GM18907 (cell line): ENCODE measurements around the gene ZYG11A.

Experiments used
- ATAC-seq: cut with Tn5 transposase; IDR thresholded peaks from one replicate; pipeline ENCODE4 v1.9.1; 2021; ENCODE audit warnings: mild to moderate bottlenecking, moderate library complexity; ENCODE audit not compliant: unreplicated experiment

ZYG11A gene

GRCh38 chr1:52916241-52916975 lies 73.8 kb downstream of the ZYG11A start:
- no peak for ATAC-seq

DNA sequence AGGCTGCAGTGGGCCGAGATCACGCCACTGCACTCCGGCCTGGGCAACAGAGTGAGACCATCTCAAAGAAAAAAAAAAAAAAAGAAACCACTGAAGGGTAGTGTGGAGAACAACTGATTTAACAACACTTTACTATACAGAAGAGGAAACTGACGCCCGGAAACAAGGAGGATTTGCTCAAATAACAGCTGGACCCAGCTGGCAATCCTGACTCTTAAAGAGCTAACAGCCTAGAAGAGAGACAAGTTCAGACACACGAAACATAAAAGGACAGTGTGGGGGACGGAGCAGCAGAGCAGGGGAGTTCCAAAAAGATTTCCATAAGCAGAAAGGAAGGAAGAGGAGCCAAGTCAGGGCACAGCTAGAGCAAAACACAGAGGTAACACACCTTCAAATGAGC lies 74.6 kb downstream of the ZYG11A start:
- ATAC-seq: no peak

- no peak for ATAC-seq
Observed at GRCh38 chr1:52917581-52917980, 75.0 kb downstream of the ZYG11A start.

DNA sequence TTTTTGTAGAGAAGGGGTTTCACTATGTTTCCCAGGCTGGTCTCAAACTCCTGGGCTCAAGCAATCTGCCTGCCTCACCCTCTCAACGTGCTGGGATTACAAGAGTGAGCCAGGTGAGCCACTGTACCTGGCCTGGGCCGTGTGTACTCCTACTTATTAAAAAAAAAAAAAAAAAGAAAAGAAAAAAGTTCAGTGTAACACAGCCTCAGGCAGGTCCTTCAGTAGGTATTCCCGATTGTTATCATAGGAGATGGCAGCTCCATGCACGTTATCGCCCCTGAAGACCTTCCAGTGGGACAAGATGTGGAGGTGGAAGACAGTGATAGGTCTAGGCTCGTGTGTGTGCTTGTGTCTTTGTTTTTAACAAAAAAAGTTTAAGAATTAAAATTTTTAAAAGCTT lies 75.6 kb downstream of the ZYG11A start:
- no peak for ATAC-seq

DNA sequence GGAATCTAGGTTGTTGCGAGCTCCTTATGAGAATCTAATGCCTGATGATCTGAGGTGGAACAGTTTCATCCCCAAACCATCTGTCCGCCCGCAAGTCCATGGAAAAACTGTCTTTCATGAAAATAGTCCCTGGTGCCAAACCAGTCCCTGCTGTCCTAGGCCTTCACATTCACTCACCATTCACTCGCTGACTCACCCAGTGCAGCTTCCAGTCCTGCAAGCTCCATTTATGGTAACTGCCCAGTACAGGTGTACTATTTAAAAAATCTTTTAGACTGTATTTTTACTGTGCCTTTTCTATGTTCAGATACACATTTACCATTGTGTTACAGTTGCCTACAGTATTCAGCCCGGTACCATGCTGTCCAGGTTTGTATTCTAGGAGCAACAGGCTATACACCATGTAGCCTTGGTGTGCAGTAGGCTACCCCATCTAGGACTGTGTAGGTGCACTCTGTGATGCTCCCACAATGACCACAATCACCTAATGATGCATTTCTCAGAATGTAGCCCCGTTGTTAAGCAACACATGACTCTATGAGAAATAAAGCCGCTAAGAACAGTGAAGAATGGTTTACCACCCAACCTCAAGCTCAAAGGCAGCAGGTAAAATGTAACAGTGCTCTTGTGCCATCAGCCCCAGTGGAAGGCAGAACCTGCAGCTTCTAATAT lies 76.6 kb downstream of the ZYG11A start:
- ATAC-seq: no peak

- no peak for ATAC-seq
Observed at GRCh38 chr1:52919723-52920483, 77.3 kb downstream of the ZYG11A start.

- no peak for ATAC-seq
Observed at GRCh38 chr1:52920791-52921291, 78.3 kb downstream of the ZYG11A start.

DNA sequence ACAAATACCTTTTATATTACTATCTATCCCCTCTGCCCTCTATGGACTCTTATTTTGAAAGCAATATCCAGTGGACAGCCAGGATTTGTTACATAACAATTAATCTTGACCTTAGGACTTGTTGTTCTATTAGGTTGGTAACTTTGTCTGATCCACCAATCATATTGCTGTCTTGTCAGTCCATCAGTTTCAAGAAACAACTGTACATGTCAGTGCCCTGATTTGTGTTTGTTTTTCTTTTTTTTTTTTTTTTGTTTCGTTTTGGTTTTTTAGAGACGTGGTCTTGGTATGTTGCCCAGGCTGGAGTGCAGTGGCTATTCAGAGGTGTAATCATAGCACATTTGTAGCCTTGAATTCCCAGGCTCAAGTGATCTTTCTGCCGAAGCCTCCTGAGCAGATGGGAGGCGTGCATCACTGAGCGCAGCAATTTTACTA lies 83.0 kb downstream of the ZYG11A start:
- no peak for ATAC-seq

DNA sequence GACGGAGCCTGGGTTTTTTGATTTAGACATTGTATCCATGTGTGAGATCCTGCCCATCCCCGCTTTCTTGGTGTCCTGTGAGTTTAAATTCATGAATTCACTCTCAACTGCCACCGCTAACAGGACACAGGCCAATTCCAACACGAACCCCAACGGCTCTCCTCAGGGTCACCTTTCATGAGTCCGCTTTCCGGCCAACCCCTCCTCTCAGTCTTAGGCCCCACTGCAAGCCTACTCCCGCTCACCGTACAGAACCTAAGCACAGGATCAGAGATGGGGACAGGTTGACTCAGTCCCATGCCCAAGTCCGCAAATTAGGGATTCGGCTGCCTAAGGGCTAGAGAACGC lies 84.3 kb downstream of the ZYG11A start:
- no peak for ATAC-seq

DNA sequence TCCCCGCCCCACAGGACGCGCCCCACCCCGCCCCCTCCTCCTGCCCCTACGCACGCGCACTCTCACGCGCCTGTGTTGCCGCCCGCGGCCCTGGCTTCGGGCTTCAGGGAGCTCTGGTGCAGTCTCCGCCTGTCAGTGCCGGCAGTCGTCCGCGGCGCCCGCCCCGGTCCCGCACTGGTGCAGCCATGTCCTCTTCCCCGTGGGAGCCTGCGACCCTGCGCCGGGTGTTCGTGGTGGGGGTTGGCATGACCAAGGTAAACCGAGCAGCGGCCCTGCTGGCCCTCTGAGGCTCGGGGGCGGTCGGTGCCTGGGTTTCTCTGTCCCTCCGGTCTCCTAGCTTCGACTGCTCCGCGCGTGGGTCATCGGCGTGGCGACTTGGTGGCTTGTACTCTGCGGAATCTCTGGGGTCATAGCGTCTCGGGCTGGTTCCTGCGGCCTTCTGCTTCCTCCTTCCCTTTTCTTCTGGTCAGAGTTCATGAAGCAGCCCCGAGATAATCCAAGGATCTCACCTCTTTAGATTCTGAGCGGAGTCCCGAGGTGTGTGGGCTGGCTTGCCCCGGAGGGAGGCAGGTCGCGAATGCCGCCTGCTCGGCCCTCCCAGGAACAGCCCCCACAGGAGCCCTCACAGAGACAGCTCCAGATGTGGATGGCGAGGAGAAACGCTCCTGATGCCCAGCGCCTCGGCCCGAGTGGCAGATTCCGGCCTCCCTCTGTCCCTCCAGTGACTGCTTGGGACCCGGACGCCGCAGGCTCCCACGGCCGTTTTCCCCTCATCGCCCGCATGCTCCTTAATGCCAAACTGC lies 84.9 kb downstream of the ZYG11A start, which contains the start of gene SCP2:
SCP2 (plus strand) TSS at position 65 of the 803 bp plus-strand sequence; CDS start at position 186, 121 bp downstream.
- ATAC-seq: peak; percentile 82

GRCh38 chr1:52928015-52928404 lies 85.5 kb downstream of the ZYG11A start:
- ATAC-seq: no peak

DNA sequence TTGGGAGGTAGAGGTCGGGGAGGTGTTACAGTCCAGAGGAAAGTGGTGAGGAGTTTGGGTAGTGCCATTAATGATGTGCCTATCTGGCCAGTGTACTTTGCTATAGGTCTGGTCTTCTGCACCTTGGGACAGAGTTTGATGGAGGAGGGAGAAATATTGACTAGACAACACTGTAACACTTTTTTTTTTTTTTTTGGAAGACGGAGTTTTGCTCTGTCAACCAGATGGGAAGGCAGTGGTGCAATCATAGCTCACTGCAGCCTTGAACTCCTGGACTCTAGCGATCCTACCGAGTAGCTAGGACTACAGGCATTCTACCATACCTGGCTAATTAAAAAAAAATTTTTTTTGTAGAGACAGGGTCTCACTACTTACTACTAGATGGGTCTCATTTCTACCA lies 86.5 kb downstream of the ZYG11A start:
- no peak for ATAC-seq

GRCh38 chr1:52937433-52938182 lies 95.0 kb downstream of the ZYG11A start:
- ATAC-seq: no peak

DNA sequence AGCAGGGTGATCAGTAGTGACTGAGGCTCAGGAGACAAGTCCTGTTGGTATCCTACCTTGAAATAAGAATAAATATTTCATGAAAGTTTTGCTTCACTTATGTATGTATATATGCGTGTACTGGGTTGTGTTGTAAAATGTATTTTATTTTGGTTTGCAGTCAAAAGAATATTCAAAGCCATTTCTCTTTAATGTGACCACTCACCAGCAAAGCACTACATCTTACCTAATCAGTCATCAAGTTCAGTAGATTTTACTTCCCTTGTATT lies 95.6 kb downstream of the ZYG11A start:
- ATAC-seq: no peak

- ATAC-seq: no peak
Observed at GRCh38 chr1:52943876-52944416, 101.4 kb downstream of the ZYG11A start.

DNA sequence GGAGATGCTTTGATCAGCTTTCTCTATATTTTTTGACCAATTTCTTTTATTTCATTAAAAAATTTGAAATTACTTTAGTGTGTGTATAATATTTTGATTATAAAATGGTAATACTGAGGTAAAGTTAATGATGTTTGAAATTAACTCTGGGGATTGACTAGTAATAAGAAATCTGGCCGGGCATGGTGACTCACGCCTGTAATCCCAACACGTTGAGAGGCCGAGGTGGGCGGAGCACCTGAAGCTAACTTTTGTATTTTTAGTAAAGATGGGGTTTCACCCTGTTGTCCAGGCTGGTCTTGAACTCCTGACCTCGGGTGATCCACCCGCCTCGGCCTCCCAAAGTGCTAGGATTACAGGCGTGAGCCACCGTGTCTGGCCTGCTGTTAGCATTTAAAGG lies 102.0 kb downstream of the ZYG11A start:
- no peak for ATAC-seq
